HuH-7.5 (cell line): ENCODE data around the gene FAM240A.
"Not testable (repeated sequence)": the region's sequence is repeated elsewhere in the genome, so short reads cannot be mapped to it uniquely, and the experiment has no call there.

Experiments
- DNase-seq: peaks from one replicate; pipeline ENCODE4 v3.0.0; 2011; ENCODE audit warnings: low spot score

FAM240A gene

GRCh38 chr3:46612324-46612723 is at the start of gene FAM240A:
Gene FAM240A (plus strand): TSS chr3:46612525. CDS start chr3:46612684, 159 bp downstream.
- DNase-seq, result no peak

- no peak for DNase-seq
Measured at GRCh38 chr3:46564190-46565021, 47.9 kb upstream of the FAM240A start.

GRCh38 chr3:46565077-46565476 is 47.2 kb upstream of the FAM240A start:
- DNase-seq, result no peak

- DNase-seq, result peak; percentile 56
Measured at GRCh38 chr3:46565607-46566039, 46.7 kb upstream of the FAM240A start.

- DNase-seq, result no peak
Measured at GRCh38 chr3:46566040-46566641, 46.2 kb upstream of the FAM240A start, which contains the start of gene LRRC2. Gene LRRC2 (minus strand): TSS chr3:46566302. CDS start chr3:46551591, 14,711 bp downstream.

GRCh38 chr3:46571684-46572083 is 40.6 kb upstream of the FAM240A start:
- no peak for DNase-seq

GRCh38 chr3:46573701-46574100 is 38.6 kb upstream of the FAM240A start:
- DNase-seq, result no peak

GRCh38 chr3:46574243-46574646 is 38.1 kb upstream of the FAM240A start:
- peak; percentile 52 for DNase-seq

- DNase-seq, result no peak
Measured at GRCh38 chr3:46574881-46575576, 37.3 kb upstream of the FAM240A start.

- DNase-seq, result no peak
Measured at GRCh38 chr3:46575577-46576222, 36.6 kb upstream of the FAM240A start.

- DNase-seq, result no peak
Measured at GRCh38 chr3:46576386-46576785, 35.9 kb upstream of the FAM240A start.

GRCh38 chr3:46576879-46577278 is 35.4 kb upstream of the FAM240A start:
- DNase-seq, result no peak

- not testable (repeated sequence) for DNase-seq
Measured at GRCh38 chr3:46577580-46578249, 34.6 kb upstream of the FAM240A start.

GRCh38 chr3:46578973-46579755 is 33.2 kb upstream of the FAM240A start:
- DNase-seq, result no peak

- DNase-seq, result no peak
Measured at GRCh38 chr3:46579756-46580286, 32.5 kb upstream of the FAM240A start.

- DNase-seq, result no peak
Measured at GRCh38 chr3:46580675-46581074, 31.6 kb upstream of the FAM240A start.

GRCh38 chr3:46584598-46585467 is 27.5 kb upstream of the FAM240A start:
- DNase-seq, result no peak

GRCh38 chr3:46585799-46586693 is 26.3 kb upstream of the FAM240A start:
- peak; percentile 67 for DNase-seq
